Trophoblast cell (in vitro differentiated cells and primary cell): ENCODE data around the gene JMJD1C.
A peak's percentile ranks its signal among the peaks of the same experiment; 100 is the strongest.

ENCODE experiments used
- DNase-seq, 2 donors: peaks; one replicate each; pipeline ENCODE4 v3.0.0-alpha.2; 2016
- H2AFZ ChIP-seq: 2 replicates; pipeline ENCODE4 v1.6.1; 2013; ENCODE audit warnings: low read length, moderate library complexity, mild to moderate bottlenecking; ENCODE audit not compliant: insufficient read depth, poor library complexity
- H2AK5ac ChIP-seq: 2 replicates; pipeline ENCODE4 v1.6.1; 2013; ENCODE audit warnings: mild to moderate bottlenecking, low read length
- H2BK120ac ChIP-seq: 2 replicates; pipeline ENCODE4 v1.6.1; 2013; ENCODE audit warnings: low read length, mild to moderate bottlenecking, moderate library complexity; ENCODE audit not compliant: insufficient read depth, poor library complexity
- H2BK12ac ChIP-seq: 2 replicates; pipeline ENCODE4 v1.6.1; 2013; ENCODE audit warnings: mild to moderate bottlenecking, low read length, moderate library complexity
- H2BK5ac ChIP-seq: 2 replicates; pipeline ENCODE4 v1.6.1; 2013; ENCODE audit warnings: low read length, low read depth, moderate library complexity, mild to moderate bottlenecking; ENCODE audit not compliant: poor library complexity
- H3K14ac ChIP-seq: 2 replicates; pipeline ENCODE4 v1.6.1; 2013; ENCODE audit warnings: mild to moderate bottlenecking, low read length
- H3K18ac ChIP-seq: 2 replicates; pipeline ENCODE4 v1.6.1; 2013; ENCODE audit warnings: mild to moderate bottlenecking, low read length
- H3K23ac ChIP-seq: 2 replicates; pipeline ENCODE4 v1.6.1; 2013; ENCODE audit warnings: low read length
- H3K27ac ChIP-seq: 2 replicates; pipeline ENCODE4 v1.5.1; 2013; ENCODE audit warnings: low read depth, mild to moderate bottlenecking, inconsistent platforms, low read length, moderate library complexity
- H3K27me3 ChIP-seq: 2 replicates; pipeline ENCODE4 v1.6.1; 2013; ENCODE audit warnings: inconsistent platforms, mild to moderate bottlenecking, low read length, moderate library complexity; ENCODE audit not compliant: insufficient read depth
- H3K36me3 ChIP-seq, 2 experiments: 1 replicate in 1 of 2; 2 replicates in 1 of 2; pipeline ENCODE4 v1.6.1; 2013; ENCODE audit warnings: low read length in 2 of 2, mild to moderate bottlenecking in 2 of 2, moderate library complexity in 1 of 2; ENCODE audit not compliant: insufficient read depth in 2 of 2, control insufficient read depth in 1 of 2
- H3K4ac ChIP-seq: 2 replicates; pipeline ENCODE4 v1.6.1; 2013; ENCODE audit warnings: low read depth, mild to moderate bottlenecking, low read length, moderate library complexity
- H3K4me1 ChIP-seq, 2 experiments: 1 replicate in 1 of 2; 2 replicates in 1 of 2; pipeline ENCODE4 v1.6.1; 2013; ENCODE audit warnings: low read length in 2 of 2, mild to moderate bottlenecking in 2 of 2, moderate library complexity in 1 of 2; ENCODE audit not compliant: insufficient read depth in 2 of 2, control insufficient read depth in 1 of 2
- H3K4me2 ChIP-seq: 2 replicates; pipeline ENCODE4 v1.6.1; 2013; ENCODE audit warnings: inconsistent platforms, mild to moderate bottlenecking, low read length, moderate library complexity
- H3K4me3 ChIP-seq: 2 replicates; pipeline ENCODE4 v1.5.1; 2013; ENCODE audit warnings: mild to moderate bottlenecking, low read depth, low read length, inconsistent platforms
- H3K79me1 ChIP-seq: one replicate; pipeline ENCODE4 v1.6.1; 2013; ENCODE audit warnings: low read length
- H3K79me2 ChIP-seq: 2 replicates; pipeline ENCODE4 v1.6.1; 2013; ENCODE audit warnings: low read length, mild to moderate bottlenecking; ENCODE audit not compliant: control insufficient read depth, insufficient read depth, poor library complexity
- H3K9ac ChIP-seq: 2 replicates; pipeline ENCODE4 v1.6.1; 2013; ENCODE audit warnings: mild to moderate bottlenecking, low read length
- H3K9me3 ChIP-seq: 2 replicates; pipeline ENCODE4 v1.6.1; 2013; ENCODE audit warnings: low read depth, mild to moderate bottlenecking, control low read depth, inconsistent platforms, low read length; ENCODE audit not compliant: insufficient read depth
- H4K12ac ChIP-seq: 2 replicates; pipeline ENCODE4 v1.6.1; 2013; ENCODE audit warnings: low read depth, mild to moderate bottlenecking, low read length, moderate library complexity
- H4K8ac ChIP-seq: 2 replicates; pipeline ENCODE4 v1.6.1; 2013; ENCODE audit warnings: low read depth, mild to moderate bottlenecking, low read length, moderate library complexity
- H4K91ac ChIP-seq: one replicate; pipeline ENCODE4 v1.6.1; 2013; ENCODE audit warnings: low read depth, mild to moderate bottlenecking, low read length, moderate library complexity
- WGBS: extraction: QIAGEN DNeasy Blood & Tissue Kit; methylation state at CpG from one replicate; pipeline ENCODE4 v1.1.7; 2013; ENCODE audit warnings: missing lambda C conversion rate; ENCODE audit not compliant: insufficient read length, insufficient coverage; ENCODE audit errors: extremely low coverage; 5-methylcytosine and 5-hydroxymethylcytosine counted together

JMJD1C gene

DNA sequence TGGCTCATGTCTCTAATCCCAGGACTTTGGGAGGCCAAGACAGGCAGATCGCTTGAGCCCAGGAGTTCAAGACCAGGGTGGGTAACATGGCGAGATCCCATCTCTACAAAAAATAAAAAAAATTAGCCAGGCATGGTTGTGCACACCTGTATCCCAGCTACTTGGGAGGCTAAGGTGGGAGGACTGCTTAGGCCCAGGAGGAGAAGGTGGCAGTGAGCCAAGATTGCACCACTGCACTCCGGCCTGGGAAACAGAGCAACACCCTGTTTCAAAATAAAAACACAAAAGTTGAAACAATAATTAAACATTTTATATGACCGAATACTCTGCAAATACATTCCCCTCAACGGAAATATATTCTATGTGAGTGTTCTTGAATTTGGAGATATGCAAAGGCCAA, 40.3 kb downstream of the JMJD1C start:
- H3K4me3 ChIP-seq = no peak overlapping the region
- no peak overlapping the region for H2AFZ ChIP-seq
- no peak overlapping the region for H3K9ac ChIP-seq
- no peak overlapping the region for H3K27ac ChIP-seq
- no peak overlapping the region for H4K12ac ChIP-seq
- WGBS = no CpG with 5 or more reads among the region's 5 CpGs
- no peak overlapping the region for H3K18ac ChIP-seq
- H3K9me3 ChIP-seq = peaks cover 2% of the 10 kb centered on the region
- H3K14ac ChIP-seq = no peak overlapping the region
- DNase-seq = no peak
- H3K27me3 ChIP-seq = no peaks in the 10 kb centered on the region
- peaks cover 3% of the 10 kb centered on the region for H3K79me2 ChIP-seq
- H4K8ac ChIP-seq = no peak overlapping the region
- peak overlapping the region; percentile 40 for H3K4ac ChIP-seq
- H3K79me1 ChIP-seq = no peaks in the 10 kb centered on the region
- H3K23ac ChIP-seq = no peak overlapping the region
- H2AK5ac ChIP-seq = no peak overlapping the region
- H4K91ac ChIP-seq = no peak overlapping the region
- H2BK120ac ChIP-seq = no peak overlapping the region
- H3K4me1 ChIP-seq = no peaks in the 10 kb centered on the region
- H2BK5ac ChIP-seq = no peak overlapping the region
- peaks cover 0 to 3% of the 10 kb centered on the region in 2 experiments for H3K36me3 ChIP-seq
- no peak overlapping the region for H3K4me2 ChIP-seq
- H2BK12ac ChIP-seq = no peak overlapping the region

GRCh38 chr10:63424576-63424975, 41.2 kb downstream of the JMJD1C start:
- H3K79me1 ChIP-seq = no peaks in the 10 kb centered on the region
- no peak overlapping the region for H3K18ac ChIP-seq
- H3K4ac ChIP-seq = no peak overlapping the region
- H4K91ac ChIP-seq = no peak overlapping the region
- H4K8ac ChIP-seq = no peak overlapping the region
- DNase-seq = no peak
- no peak overlapping the region for H2AFZ ChIP-seq
- peaks cover 2% of the 10 kb centered on the region for H3K9me3 ChIP-seq
- no peak overlapping the region for H2BK5ac ChIP-seq
- H3K23ac ChIP-seq = no peak overlapping the region
- H2BK120ac ChIP-seq = no peak overlapping the region
- H3K14ac ChIP-seq = no peak overlapping the region
- no peaks in the 10 kb centered on the region for H3K4me1 ChIP-seq
- H2AK5ac ChIP-seq = no peak overlapping the region
- no peak overlapping the region for H3K9ac ChIP-seq
- no CpG with 5 or more reads among the region's 3 CpGs for WGBS
- no peak overlapping the region for H3K4me3 ChIP-seq
- H4K12ac ChIP-seq = no peak overlapping the region
- H3K27me3 ChIP-seq = no peaks in the 10 kb centered on the region
- no peak overlapping the region for H2BK12ac ChIP-seq
- no peak overlapping the region for H3K27ac ChIP-seq
- no peak overlapping the region for H3K4me2 ChIP-seq
- H3K36me3 ChIP-seq = peaks cover 0 to 3% of the 10 kb centered on the region in 2 experiments
- peaks cover 5% of the 10 kb centered on the region for H3K79me2 ChIP-seq

DNA sequence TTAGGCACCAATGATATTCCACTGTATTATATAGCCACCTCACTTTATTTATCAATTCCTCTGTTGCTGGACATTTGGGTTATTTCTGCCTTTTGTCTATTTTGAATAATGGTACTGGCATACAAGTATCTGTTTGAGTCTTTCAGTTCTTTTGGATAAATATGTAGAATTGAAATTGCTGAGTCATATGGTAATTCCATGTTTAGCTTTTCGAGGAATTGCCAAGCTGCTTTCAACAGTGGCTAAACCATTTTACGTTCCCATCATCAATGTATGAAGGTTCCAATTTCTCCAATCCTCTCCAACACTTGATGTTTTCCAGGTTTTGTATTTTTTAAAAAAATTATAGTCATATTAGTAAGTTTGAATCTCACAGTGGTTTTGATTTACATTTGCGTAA, 42.3 kb downstream of the JMJD1C start:
- Histone ChIP-seq H3K9ac (no peak overlapping the region), H3K18ac (no peak overlapping the region), H3K14ac (no peak overlapping the region), H4K12ac (no peak overlapping the region), H3K4me2 (no peak overlapping the region), H4K91ac (no peak overlapping the region), H3K27me3 (no peaks in the 10 kb centered on the region), H3K4me1 (no peaks in the 10 kb centered on the region), H3K27ac (no peak overlapping the region), H2AK5ac (no peak overlapping the region), H4K8ac (no peak overlapping the region), H3K36me3 (no peaks in the 10 kb centered on the region), H3K4me3 (no peak overlapping the region), H3K79me2 (peaks cover 5% of the 10 kb centered on the region), H3K79me1 (no peaks in the 10 kb centered on the region), H3K9me3 (peaks cover 2% of the 10 kb centered on the region), H3K4ac (no peak overlapping the region), H2BK120ac (no peak overlapping the region), H2BK12ac (no peak overlapping the region), H2AFZ (no peak overlapping the region), H2BK5ac (no peak overlapping the region), H3K23ac (no peak overlapping the region)
- no peak for DNase-seq
- no CpG with 5 or more reads among the region's 3 CpGs for WGBS

- no peak overlapping the region for H4K12ac ChIP-seq
- H3K23ac ChIP-seq = no peak overlapping the region
- H2AK5ac ChIP-seq = no peak overlapping the region
- DNase-seq = no peak
- no peaks in the 10 kb centered on the region for H3K27me3 ChIP-seq
- H3K18ac ChIP-seq = no peak overlapping the region
- no peak overlapping the region for H3K14ac ChIP-seq
- H3K79me2 ChIP-seq = peaks cover 3% of the 10 kb centered on the region
- no peak overlapping the region for H4K8ac ChIP-seq
- no peak overlapping the region for H2BK5ac ChIP-seq
- H3K9me3 ChIP-seq = no peaks in the 10 kb centered on the region
- no peak overlapping the region for H3K4ac ChIP-seq
- H3K79me1 ChIP-seq = no peaks in the 10 kb centered on the region
- no peak overlapping the region for H2BK120ac ChIP-seq
- H4K91ac ChIP-seq = no peak overlapping the region
- H2BK12ac ChIP-seq = no peak overlapping the region
- no peaks in the 10 kb centered on the region for H3K4me1 ChIP-seq
- no peak overlapping the region for H3K4me2 ChIP-seq
- H3K9ac ChIP-seq = no peak overlapping the region
- H3K36me3 ChIP-seq = no peaks in the 10 kb centered on the region
- H3K4me3 ChIP-seq = no peak overlapping the region
- no peak overlapping the region for H2AFZ ChIP-seq
- H3K27ac ChIP-seq = no peak overlapping the region
Observed at GRCh38 chr10:63421591-63421990, 44.2 kb downstream of the JMJD1C start.
